ENCODE measurements around the gene HSPB6.

DNA sequence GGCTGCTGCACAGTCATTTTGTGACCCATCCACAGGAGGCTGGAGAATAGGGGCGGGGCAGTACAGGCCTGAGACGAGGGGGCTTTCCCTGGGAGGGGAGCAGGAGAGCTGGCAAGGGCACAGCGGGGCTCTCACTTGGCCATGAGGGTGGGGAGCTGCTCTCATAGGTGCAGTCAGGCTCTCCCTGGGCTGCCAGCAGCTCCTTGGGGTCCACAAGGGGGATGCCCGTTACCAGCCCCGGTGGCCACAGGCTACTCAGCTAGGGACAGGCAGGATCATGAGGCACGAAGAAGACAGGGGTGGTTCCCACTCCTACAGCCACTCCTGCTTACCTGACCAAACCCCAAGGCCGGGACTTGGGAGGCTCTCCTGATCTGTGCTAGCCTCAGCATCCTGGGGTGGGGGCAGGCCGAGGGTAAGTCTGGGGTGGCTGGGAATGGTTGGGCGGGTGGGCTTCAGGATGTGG, 35.0 kb upstream of the HSPB6 start:
- TF ChIP-seq, protein P1, sequence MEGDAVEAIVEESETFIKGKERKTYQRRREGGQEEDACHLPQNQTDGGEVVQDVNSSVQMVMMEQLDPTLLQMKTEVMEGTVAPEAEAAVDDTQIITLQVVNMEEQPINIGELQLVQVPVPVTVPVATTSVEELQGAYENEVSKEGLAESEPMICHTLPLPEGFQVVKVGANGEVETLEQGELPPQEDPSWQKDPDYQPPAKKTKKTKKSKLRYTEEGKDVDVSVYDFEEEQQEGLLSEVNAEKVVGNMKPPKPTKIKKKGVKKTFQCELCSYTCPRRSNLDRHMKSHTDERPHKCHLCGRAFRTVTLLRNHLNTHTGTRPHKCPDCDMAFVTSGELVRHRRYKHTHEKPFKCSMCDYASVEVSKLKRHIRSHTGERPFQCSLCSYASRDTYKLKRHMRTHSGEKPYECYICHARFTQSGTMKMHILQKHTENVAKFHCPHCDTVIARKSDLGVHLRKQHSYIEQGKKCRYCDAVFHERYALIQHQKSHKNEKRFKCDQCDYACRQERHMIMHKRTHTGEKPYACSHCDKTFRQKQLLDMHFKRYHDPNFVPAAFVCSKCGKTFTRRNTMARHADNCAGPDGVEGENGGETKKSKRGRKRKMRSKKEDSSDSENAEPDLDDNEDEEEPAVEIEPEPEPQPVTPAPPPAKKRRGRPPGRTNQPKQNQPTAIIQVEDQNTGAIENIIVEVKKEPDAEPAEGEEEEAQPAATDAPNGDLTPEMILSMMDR (IDR thresholded peaks at IDR 0.05; ENCODE audit: insufficient read depth, low read length, poor library complexity, severe bottlenecking) = no peak
- no peak for TF ChIP-seq EZH2phosphoT487 (conservative IDR thresholded peaks at IDR 0.05; ENCODE audit: low read length)

Measured in SU-DHL-6 (cell line).